BJ (cell line): ENCODE measurements around the gene TEX30. TPM values are rescaled to one million over a fixed set of nuclear protein-coding genes. Genes with fewer than 3 reads are reported as not detected.

ENCODE experiments used
- CTCF ChIA-PET: fragments of 350-600 bp; formaldehyde crosslinking; extraction: SDS; loops from one replicate; lab custom pipeline; 2021; ENCODE audit warnings: antibody characterized with exemption, inconsistent platforms; lab: Yijun Ruan, JAX
- POLR2A ChIA-PET: fragments of 300-600 bp; sonication (Branson Sonifier 250); formaldehyde crosslinking; extraction: SDS; loops from one replicate; lab custom pipeline; 2021; ENCODE audit warnings: antibody characterized with exemption; lab: Charles Lee
- DNase-seq: peaks from one replicate; pipeline ENCODE4 v3.0.0-alpha.2; 2011; ENCODE audit warnings: low read depth
- H3K27me3 ChIP-seq: 2 replicates; pipeline ENCODE4 v1.6.0; 2011; ENCODE audit warnings: low read length; ENCODE audit not compliant: control insufficient read depth, insufficient read depth
- H3K36me3 ChIP-seq: 2 replicates; pipeline ENCODE4 v1.5.1; 2011; ENCODE audit warnings: low read length; ENCODE audit not compliant: control insufficient read depth, insufficient read depth
- H3K4me3 ChIP-seq: 2 replicates; pipeline ENCODE4 v1.5.1; 2011; ENCODE audit warnings: low read depth, mild to moderate bottlenecking, control low read depth, low read length
- CTCF ChIP-seq: IDR thresholded peaks from 2 replicates; pipeline ENCODE4 v1.5.1; 2011; ENCODE audit warnings: low read depth, mild to moderate bottlenecking, control low read depth, inconsistent platforms, low read length, moderate library complexity; ENCODE audit not compliant: insufficient read depth
- polyA plus RNA-seq: library from polyadenylated mRNA; depleted of rRNA; stranded (reverse); fragments of >200 nt; gene quantifications from 2 replicates; pipeline ENCODE4 v1.2.3, GENCODE V29; 2011

TEX30 gene
- polyA plus RNA-seq, 1 experiment = 5.5 TPM

- H3K27me3 ChIP-seq = no peaks in the 10 kb centered on the region
- no peak for DNase-seq
These were observed 42.2 kb upstream of the TEX30 start for GRCh38 chr13:102815788-102816187.

GRCh38 chr13:102814793-102815192 lies 41.2 kb upstream of the TEX30 start:
- Histone ChIP-seq H3K36me3 (no peaks in the 10 kb centered on the region; the same call in 1 of the 2 replicates), H3K4me3 (no peak overlapping the region), H3K27me3 (no peaks in the 10 kb centered on the region)
- ChIA-PET CTCF (interaction anchor here (0.9 to 1.6 kb wide), 5 partner anchors 10 to 235 kb away, joined by 3 to 7 read pairs (median 3); no protein-coding TSS in a partner anchor), POLR2A (no interaction called here)
- no peak for TF ChIP-seq CTCF
- no peak for DNase-seq

More at GRCh38 chr13:102815788-102816187, 42.2 kb upstream of the TEX30 start:
- TF ChIP-seq CTCF = no peak
- ChIA-PET POLR2A (no interaction called here), CTCF (interaction anchor here (1.2 to 1.4 kb wide), 2 partner anchors 10 to 236 kb away, joined by 3 read pairs; no protein-coding TSS in a partner anchor)
- Histone ChIP-seq H3K4me3 (no peak overlapping the region), H3K36me3 (no peaks in the 10 kb centered on the region; the same call in 1 of the 2 replicates)

- H3K36me3 ChIP-seq = no peaks in the 10 kb centered on the region; the same call in 1 of the 2 replicates
- no peak for DNase-seq
- POLR2A ChIA-PET = no interaction called here
- no peak overlapping the region for H3K4me3 ChIP-seq
- TF ChIP-seq CTCF = no peak
- H3K27me3 ChIP-seq = no peaks in the 10 kb centered on the region
- CTCF ChIA-PET = interaction anchor here (0.9 to 1.6 kb wide), 5 partner anchors 10 to 234 kb away, joined by 3 to 7 read pairs (median 4); no protein-coding TSS in a partner anchor
These were observed 40.5 kb upstream of the TEX30 start for GRCh38 chr13:102814025-102814607.

GRCh38 chr13:102812611-102813287 lies 39.2 kb upstream of the TEX30 start:
- CTCF ChIA-PET = interaction anchor here (1.5 to 1.6 kb wide), 2 partner anchors 10 to 13 kb away, joined by 4 to 7 read pairs; no protein-coding TSS in a partner anchor
- H3K4me3 ChIP-seq = no peak overlapping the region
- no peaks in the 10 kb centered on the region for H3K27me3 ChIP-seq
- TF ChIP-seq CTCF = no peak
- POLR2A ChIA-PET = no interaction called here
- no peak for DNase-seq
- H3K36me3 ChIP-seq = no peaks in the 10 kb centered on the region; the same call in 1 of the 2 replicates

- Histone ChIP-seq H3K36me3 (peaks cover 1% of the 10 kb centered on the region; the same call in 1 of the 2 replicates), H3K27me3 (no peaks in the 10 kb centered on the region), H3K4me3 (no peak overlapping the region)
- TF ChIP-seq CTCF = no peak
- CTCF ChIA-PET = interaction anchor here (1.4 kb wide), 1 partner anchor 63 kb away, joined by 5 read pairs; no protein-coding TSS in a partner anchor
- POLR2A ChIA-PET = no interaction called here
- DNase-seq = no peak
These were observed 34.1 kb upstream of the TEX30 start for GRCh38 chr13:102807699-102808098.
